Calu3 (cell line): ENCODE data around the gene PPP4R4. TPM values are rescaled to one million over a fixed set of nuclear protein-coding genes. Genes with fewer than 3 reads are reported as not detected.

Experiments
- BruUV-seq: library from RNA; stranded (reverse); fragments of 400-500 nt; replicated peaks from 2 replicates; lab custom pipeline; 2021; lab: Mats Ljungman, UMichigan
- CTCF ChIA-PET: fragments of 300-600 bp; sonication (Branson Sonifier 250); formaldehyde crosslinking; loops from one replicate; lab custom pipeline; 2022; ENCODE audit warnings: antibody characterized with exemption; lab: Charles Lee
- DNase-seq: peaks from one replicate; pipeline ENCODE4 v3.0.0; 2022
- H3K27ac Mint-ChIP-seq: one replicate; pipeline ENCODE4 v1.8.0; 2022; ENCODE audit warnings: mixed read lengths; ENCODE audit not compliant: unreplicated experiment
- H3K27me3 Mint-ChIP-seq: one replicate; pipeline ENCODE4 v1.8.0; 2022; ENCODE audit warnings: mixed read lengths; ENCODE audit not compliant: unreplicated experiment
- H3K36me3 Mint-ChIP-seq: one replicate; pipeline ENCODE4 v1.8.0; 2022; ENCODE audit warnings: mild to moderate bottlenecking, moderate library complexity, mixed read lengths; ENCODE audit not compliant: insufficient read depth, unreplicated experiment
- H3K4me1 Mint-ChIP-seq: one replicate; pipeline ENCODE4 v1.8.0; 2022; ENCODE audit warnings: mild to moderate bottlenecking, low read depth, mixed read lengths; ENCODE audit not compliant: unreplicated experiment
- H3K4me3 Mint-ChIP-seq: one replicate; pipeline ENCODE4 v1.8.0; 2022; ENCODE audit warnings: mild to moderate bottlenecking, low read depth, moderate library complexity, mixed read lengths; ENCODE audit not compliant: unreplicated experiment
- H3K9me3 Mint-ChIP-seq: one replicate; pipeline ENCODE4 v1.8.0; 2022; ENCODE audit warnings: low read depth, mixed read lengths; ENCODE audit not compliant: unreplicated experiment
- intact Hi-C: fragments of 100-400 bp; cut with micrococcal nuclease; formaldehyde crosslinking; loops from one replicate; pipeline ENCODE4 v1.10.0; 2022; ENCODE audit not compliant: unreplicated experiment
- total RNA-seq: library from RNA; stranded (reverse); gene quantifications from 2 replicates; pipeline ENCODE4 v1.2.3, GENCODE V29; 2022
- TF ChIP-seq, protein P1 (sequence below): fragments of 200-600 bp; IDR thresholded peaks from one replicate; pipeline ENCODE4 v1.8.0; 2022; ENCODE audit warnings: antibody characterized with exemption; ENCODE audit not compliant: unreplicated experiment

PPP4R4 gene
- total RNA-seq, 1 experiment from 2014 or later = 0.78 TPM

DNA sequence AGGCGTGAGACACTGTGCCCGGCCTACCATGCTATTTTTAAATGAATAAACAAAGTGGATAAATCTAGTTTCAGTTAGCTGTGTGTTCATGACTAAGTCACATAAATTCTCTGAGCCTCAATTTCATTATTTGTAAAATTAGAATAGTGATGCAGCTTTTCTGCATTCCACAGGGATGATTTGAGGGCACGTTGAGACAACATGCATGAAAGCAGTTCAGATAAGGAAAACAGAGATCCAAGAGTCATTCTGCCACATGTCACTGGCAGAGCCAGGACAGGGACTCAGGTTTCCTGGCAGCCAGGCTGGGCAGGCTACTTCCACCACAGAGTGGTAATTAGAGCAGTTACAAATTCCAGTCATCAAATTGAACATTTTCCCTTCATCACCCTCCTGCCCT, 2.9 kb upstream of the PPP4R4 start:
- Mint-ChIP-seq H3K27ac (no peak overlapping the region), H3K36me3 (peaks cover 20% of the 10 kb centered on the region), H3K4me1 (peaks cover 10% of the 10 kb centered on the region), H3K4me3 (no peak overlapping the region), H3K9me3 (no peaks in the 10 kb centered on the region), H3K27me3 (peaks cover 62% of the 10 kb centered on the region)
- no peak for DNase-seq
- TF ChIP-seq, protein P1, sequence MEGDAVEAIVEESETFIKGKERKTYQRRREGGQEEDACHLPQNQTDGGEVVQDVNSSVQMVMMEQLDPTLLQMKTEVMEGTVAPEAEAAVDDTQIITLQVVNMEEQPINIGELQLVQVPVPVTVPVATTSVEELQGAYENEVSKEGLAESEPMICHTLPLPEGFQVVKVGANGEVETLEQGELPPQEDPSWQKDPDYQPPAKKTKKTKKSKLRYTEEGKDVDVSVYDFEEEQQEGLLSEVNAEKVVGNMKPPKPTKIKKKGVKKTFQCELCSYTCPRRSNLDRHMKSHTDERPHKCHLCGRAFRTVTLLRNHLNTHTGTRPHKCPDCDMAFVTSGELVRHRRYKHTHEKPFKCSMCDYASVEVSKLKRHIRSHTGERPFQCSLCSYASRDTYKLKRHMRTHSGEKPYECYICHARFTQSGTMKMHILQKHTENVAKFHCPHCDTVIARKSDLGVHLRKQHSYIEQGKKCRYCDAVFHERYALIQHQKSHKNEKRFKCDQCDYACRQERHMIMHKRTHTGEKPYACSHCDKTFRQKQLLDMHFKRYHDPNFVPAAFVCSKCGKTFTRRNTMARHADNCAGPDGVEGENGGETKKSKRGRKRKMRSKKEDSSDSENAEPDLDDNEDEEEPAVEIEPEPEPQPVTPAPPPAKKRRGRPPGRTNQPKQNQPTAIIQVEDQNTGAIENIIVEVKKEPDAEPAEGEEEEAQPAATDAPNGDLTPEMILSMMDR = no peak
- CTCF ChIA-PET = interaction anchor here (1.0 kb wide), 1 partner anchor 150 kb away, joined by 3 read pairs; no protein-coding TSS in a partner anchor
- no TSS peak for BruUV-seq
- intact Hi-C loops = loop anchor here (10.0 kb wide), 1 partner anchor 244 kb away; no protein-coding TSS in a partner anchor

DNA sequence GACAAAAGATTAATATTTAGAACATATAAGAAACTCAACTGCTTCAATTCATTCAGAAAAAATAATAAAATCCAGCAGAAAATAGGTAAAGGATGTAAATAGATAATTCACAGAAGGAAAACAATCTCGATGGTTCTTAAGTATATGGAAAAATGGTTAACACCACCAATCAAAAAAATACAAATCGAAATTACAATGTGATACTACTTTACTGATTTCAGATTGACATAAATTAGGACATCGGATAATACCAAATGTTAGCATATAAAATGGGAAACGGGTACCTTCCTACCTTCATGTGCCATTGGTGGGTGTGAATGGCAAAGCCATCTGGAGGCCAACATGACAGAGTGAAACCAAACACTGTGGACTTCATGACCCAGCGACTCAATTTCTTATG, 1.6 kb upstream of the PPP4R4 start:
- peaks cover 20% of the 10 kb centered on the region for H3K36me3 Mint-ChIP-seq
- no peaks in the 10 kb centered on the region for H3K9me3 Mint-ChIP-seq
- H3K4me1 Mint-ChIP-seq = peaks cover 10% of the 10 kb centered on the region
- CTCF ChIA-PET = no interaction called here
- DNase-seq = no peak
- no TSS peak for BruUV-seq
- intact Hi-C loops = loop anchor here (10.0 kb wide), 1 partner anchor 242 kb away; no protein-coding TSS in a partner anchor
- peaks cover 63% of the 10 kb centered on the region for H3K27me3 Mint-ChIP-seq
- TF ChIP-seq, protein P1 = no peak
- peak overlapping the region; percentile 69 for H3K4me3 Mint-ChIP-seq
- H3K27ac Mint-ChIP-seq = no peak overlapping the region

DNA sequence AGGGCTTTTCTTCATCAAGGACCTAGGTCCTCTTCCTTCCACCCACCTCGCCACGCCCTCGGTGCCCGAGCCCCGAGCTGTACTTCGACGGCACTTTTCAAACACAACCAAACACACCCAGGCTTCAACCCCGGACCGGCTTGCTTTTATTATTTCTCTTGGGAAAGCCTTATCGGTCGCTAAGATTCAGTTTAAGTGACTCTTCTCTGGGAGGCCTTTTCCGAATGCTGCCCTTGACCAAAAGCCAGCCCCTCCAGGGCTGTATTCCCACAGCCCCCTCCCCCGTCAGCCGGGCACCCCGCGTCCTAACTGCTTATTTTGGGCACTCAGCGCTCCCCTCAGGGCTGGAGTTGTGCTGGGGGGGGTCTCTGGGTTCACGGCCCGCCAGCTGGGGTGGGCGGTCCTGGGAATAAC, 644 bp upstream of the PPP4R4 start:
- intact Hi-C loops = loop anchor here (10.0 kb wide), 1 partner anchor 241 kb away; no protein-coding TSS in a partner anchor
- Mint-ChIP-seq H3K9me3 (no peaks in the 10 kb centered on the region), H3K36me3 (peaks cover 20% of the 10 kb centered on the region), H3K27ac (no peak overlapping the region), H3K4me1 (peaks cover 10% of the 10 kb centered on the region), H3K4me3 (peak overlapping the region; percentile 69), H3K27me3 (peaks cover 65% of the 10 kb centered on the region)
- TF ChIP-seq, protein P1 = no peak
- BruUV-seq = no TSS peak
- peak; percentile 5 for DNase-seq
- CTCF ChIA-PET = interaction anchor here (1.2 kb wide), 1 partner anchor 37 kb away, joined by 4 read pairs; no protein-coding TSS in a partner anchor

DNA sequence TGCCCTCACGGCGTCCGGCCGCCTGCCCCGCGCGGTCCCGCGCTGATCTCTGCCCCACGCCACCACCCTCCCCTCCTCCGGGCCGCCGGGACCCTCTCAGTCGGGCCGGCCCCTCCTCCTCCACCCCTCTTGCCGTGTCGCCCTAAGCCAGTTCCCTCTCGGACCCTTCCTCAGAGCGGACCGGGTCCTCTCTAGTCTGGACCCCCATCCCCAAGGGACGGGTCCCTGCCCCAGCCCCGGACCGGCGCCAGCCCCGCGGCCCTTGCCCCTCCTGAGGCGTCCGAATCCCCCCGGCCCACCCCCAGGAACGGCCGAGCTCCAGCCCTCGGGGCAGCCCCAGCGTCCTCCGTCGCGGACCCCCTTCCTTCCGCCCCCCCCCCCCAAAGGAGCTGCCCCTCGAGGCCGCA, 485 bp downstream of the PPP4R4 start:
- BruUV-seq = no TSS peak
- TF ChIP-seq, protein P1 = no peak
- Mint-ChIP-seq H3K27ac (no peak overlapping the region), H3K4me3 (peak overlapping the region; percentile 69), H3K36me3 (peaks cover 20% of the 10 kb centered on the region), H3K9me3 (no peaks in the 10 kb centered on the region), H3K27me3 (peaks cover 76% of the 10 kb centered on the region), H3K4me1 (peaks cover 10% of the 10 kb centered on the region)
- intact Hi-C loops = loop anchor here (10.0 kb wide), 1 partner anchor 240 kb away; no protein-coding TSS in a partner anchor
- CTCF ChIA-PET = interaction anchor here (1.2 kb wide), 1 partner anchor 38 kb away, joined by 4 read pairs; no protein-coding TSS in a partner anchor
- DNase-seq = no peak
